BJ (cell line): ENCODE results near the gene ZMYND8. TPM values are rescaled to one million over a fixed set of nuclear protein-coding genes. Genes with fewer than 3 reads are reported as not detected.
"Not testable (repeated sequence)": the region's sequence is repeated elsewhere in the genome, so short reads cannot be mapped to it uniquely, and the experiment has no call there.

ENCODE experiments used
- CTCF ChIA-PET: fragments of 350-600 bp; formaldehyde crosslinking; extraction: SDS; loops from one replicate; lab custom pipeline; 2021; ENCODE audit warnings: antibody characterized with exemption, inconsistent platforms; lab: Yijun Ruan, JAX
- POLR2A ChIA-PET: fragments of 300-600 bp; sonication (Branson Sonifier 250); formaldehyde crosslinking; extraction: SDS; loops from one replicate; lab custom pipeline; 2021; ENCODE audit warnings: antibody characterized with exemption; lab: Charles Lee
- DNase-seq: peaks from one replicate; pipeline ENCODE4 v3.0.0-alpha.2; 2011; ENCODE audit warnings: low read depth
- H3K27me3 ChIP-seq: 2 replicates; pipeline ENCODE4 v1.6.0; 2011; ENCODE audit warnings: low read length; ENCODE audit not compliant: control insufficient read depth, insufficient read depth
- H3K36me3 ChIP-seq: 2 replicates; pipeline ENCODE4 v1.5.1; 2011; ENCODE audit warnings: low read length; ENCODE audit not compliant: control insufficient read depth, insufficient read depth
- H3K4me3 ChIP-seq: 2 replicates; pipeline ENCODE4 v1.5.1; 2011; ENCODE audit warnings: low read depth, mild to moderate bottlenecking, control low read depth, low read length
- polyA plus RNA-seq: library from polyadenylated mRNA; depleted of rRNA; stranded (reverse); fragments of >200 nt; gene quantifications from 2 replicates; pipeline ENCODE4 v1.2.3, GENCODE V29; 2011
- TF ChIP-seq, protein P1 (sequence below): IDR thresholded peaks from 2 replicates; pipeline ENCODE4 v1.5.1; 2011; ENCODE audit warnings: low read depth, mild to moderate bottlenecking, control low read depth, inconsistent platforms, low read length, moderate library complexity; ENCODE audit not compliant: insufficient read depth

The ZMYND8 gene
- polyA plus RNA-seq, 1 experiment = 12.7 TPM

DNA sequence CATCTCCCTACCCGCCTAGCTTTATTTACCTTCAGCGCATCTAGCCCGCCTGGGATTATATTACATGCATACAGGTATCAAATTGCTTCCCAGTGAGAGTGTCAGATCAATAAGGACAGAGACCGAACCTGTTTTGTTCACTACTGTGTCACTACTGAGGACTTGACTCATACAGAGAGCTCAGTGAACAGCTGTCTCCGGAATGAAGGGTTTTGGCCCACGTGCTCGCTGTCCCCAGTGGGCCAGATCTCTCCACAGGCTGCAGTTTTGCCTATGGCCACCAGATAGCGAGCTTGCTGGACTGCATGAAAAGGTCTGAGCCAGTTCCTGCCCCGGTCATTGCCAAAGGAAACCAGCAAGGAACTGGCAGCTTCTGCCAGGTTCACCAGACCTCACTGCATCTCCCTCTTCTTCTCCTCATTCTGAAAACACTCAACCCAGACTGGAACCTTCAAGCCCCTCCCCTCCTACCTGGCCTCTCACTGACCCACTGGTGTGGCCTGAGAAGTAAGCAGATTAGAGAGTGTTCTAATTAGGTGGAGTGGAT is 150.8 kb downstream of the ZMYND8 start:
- no peak for DNase-seq
- ChIA-PET POLR2A (no interaction called here), CTCF (interaction anchor here (0.9 to 5.9 kb wide), 17 partner anchors 8 to 487 kb away, joined by 3 to 68 read pairs (median 6); no protein-coding TSS in a partner anchor)
- Histone ChIP-seq H3K36me3 (peaks cover 11% of the 10 kb centered on the region), H3K27me3 (no peaks in the 10 kb centered on the region), H3K4me3 (no peak overlapping the region)
- TF ChIP-seq, protein P1, sequence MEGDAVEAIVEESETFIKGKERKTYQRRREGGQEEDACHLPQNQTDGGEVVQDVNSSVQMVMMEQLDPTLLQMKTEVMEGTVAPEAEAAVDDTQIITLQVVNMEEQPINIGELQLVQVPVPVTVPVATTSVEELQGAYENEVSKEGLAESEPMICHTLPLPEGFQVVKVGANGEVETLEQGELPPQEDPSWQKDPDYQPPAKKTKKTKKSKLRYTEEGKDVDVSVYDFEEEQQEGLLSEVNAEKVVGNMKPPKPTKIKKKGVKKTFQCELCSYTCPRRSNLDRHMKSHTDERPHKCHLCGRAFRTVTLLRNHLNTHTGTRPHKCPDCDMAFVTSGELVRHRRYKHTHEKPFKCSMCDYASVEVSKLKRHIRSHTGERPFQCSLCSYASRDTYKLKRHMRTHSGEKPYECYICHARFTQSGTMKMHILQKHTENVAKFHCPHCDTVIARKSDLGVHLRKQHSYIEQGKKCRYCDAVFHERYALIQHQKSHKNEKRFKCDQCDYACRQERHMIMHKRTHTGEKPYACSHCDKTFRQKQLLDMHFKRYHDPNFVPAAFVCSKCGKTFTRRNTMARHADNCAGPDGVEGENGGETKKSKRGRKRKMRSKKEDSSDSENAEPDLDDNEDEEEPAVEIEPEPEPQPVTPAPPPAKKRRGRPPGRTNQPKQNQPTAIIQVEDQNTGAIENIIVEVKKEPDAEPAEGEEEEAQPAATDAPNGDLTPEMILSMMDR = peak; percentile 92

DNA sequence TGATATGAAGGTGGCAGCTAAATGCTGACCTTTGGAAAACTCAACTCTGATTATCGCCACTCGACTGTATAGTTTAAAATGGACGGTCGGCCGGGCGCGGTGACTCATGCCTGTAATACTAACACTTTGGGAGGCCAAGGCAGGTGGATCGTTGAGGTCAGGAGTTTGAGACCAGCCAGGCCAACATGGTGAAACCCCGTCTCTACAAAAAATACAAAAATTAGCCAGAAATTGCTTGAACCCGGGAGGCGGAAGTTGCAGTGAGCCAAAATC is 151.7 kb downstream of the ZMYND8 start:
- POLR2A ChIA-PET, H3K36me3 ChIP-seq, DNase-seq, H3K27me3 ChIP-seq, H3K4me3 ChIP-seq: not testable (repeated sequence)
- CTCF ChIA-PET = interaction anchor here (0.9 to 5.9 kb wide), 10 partner anchors 8 to 487 kb away, joined by 3 to 68 read pairs (median 11); no protein-coding TSS in a partner anchor

- Histone ChIP-seq H3K36me3 (peaks cover 5% of the 10 kb centered on the region), H3K27me3 (no peaks in the 10 kb centered on the region), H3K4me3 (no peak overlapping the region)
- DNase-seq = no peak
- TF ChIP-seq, protein P1 = no peak
- CTCF ChIA-PET = interaction anchor here (1.1 to 5.9 kb wide), 6 partner anchors 8 to 417 kb away, joined by 3 to 68 read pairs (median 16); no protein-coding TSS in a partner anchor
- POLR2A ChIA-PET = interaction anchor here (0.6 kb wide), 1 partner anchor 297 kb away, joined by 3 read pairs; no protein-coding TSS in a partner anchor
These were observed 152.3 kb downstream of the ZMYND8 start for GRCh38 chr20:47204008-47204849.

GRCh38 chr20:47202733-47203667 is 153.5 kb downstream of the ZMYND8 start:
- ChIA-PET POLR2A (no interaction called here), CTCF (interaction anchor here (1.1 to 3.8 kb wide), 4 partner anchors 9 to 181 kb away, joined by 3 to 42 read pairs (median 15); no protein-coding TSS in a partner anchor)
- TF ChIP-seq, protein P1 = no peak
- no peaks in the 10 kb centered on the region for H3K36me3 ChIP-seq
- no peak overlapping the region for H3K4me3 ChIP-seq
- no peaks in the 10 kb centered on the region for H3K27me3 ChIP-seq
- DNase-seq = no peak

DNA sequence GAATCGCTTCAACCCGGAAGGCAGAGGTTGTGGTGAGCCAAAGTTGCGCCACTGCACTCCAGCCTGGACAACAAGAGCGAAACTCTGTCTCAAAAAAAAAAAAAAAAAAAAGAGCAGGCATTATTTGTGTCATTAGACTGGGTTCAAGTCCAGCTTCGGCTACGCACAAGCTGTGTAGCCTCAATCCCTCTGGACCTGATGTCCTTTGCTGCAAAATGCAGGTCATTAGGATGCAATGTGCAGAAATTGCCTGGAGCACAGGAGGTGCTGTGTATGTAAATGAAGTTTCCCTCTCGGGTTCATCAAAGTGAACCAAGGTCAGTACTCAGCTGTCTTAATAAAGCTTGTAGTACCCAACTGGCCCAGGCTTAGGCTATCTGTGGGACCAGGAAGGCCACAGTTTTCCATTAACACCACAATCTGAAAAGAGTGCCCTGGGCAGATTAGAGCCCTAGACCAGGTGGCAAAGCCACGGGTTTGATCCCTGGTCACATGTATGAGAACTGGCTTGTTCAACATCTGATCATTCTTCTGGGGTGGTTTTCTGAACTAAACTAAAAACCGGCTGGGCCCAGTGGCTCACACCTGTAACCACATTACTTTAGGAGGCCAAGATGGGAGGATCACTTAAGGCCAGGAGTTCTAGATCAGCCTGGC is 155.3 kb downstream of the ZMYND8 start:
- DNase-seq = no peak
- TF ChIP-seq, protein P1 = no peak
- no peak overlapping the region for H3K4me3 ChIP-seq
- POLR2A ChIA-PET = no interaction called here
- no peaks in the 10 kb centered on the region for H3K36me3 ChIP-seq
- no peaks in the 10 kb centered on the region for H3K27me3 ChIP-seq
- CTCF ChIA-PET = interaction anchor here (0.7 to 2.3 kb wide), 3 partner anchors 18 to 183 kb away, joined by 3 to 13 read pairs (median 4); no protein-coding TSS in a partner anchor
